Uterus (tissue), 4 donors: ENCODE measurements around the gene PCDH8. TPM values are rescaled to one million over a fixed set of nuclear protein-coding genes. Genes with fewer than 3 reads are reported as not detected.

ENCODE experiments used
- DNase-seq, 2 donors: peaks; one replicate each; pipeline ENCODE4 v3.0.0-alpha.2; 2019 to 2020
- H3K27ac ChIP-seq, 2 donors: fragments of 200-600 bp; sonication (generic); 1 replicate in 1 of 2; 2 replicates in 1 of 2; pipeline ENCODE4 v1.5.1; 2016 to 2018
- H3K27me3 ChIP-seq, 2 donors: fragments of 200-600 bp; sonication (generic); one replicate each; pipeline ENCODE4 v1.5.1; 2018 to 2019; ENCODE audit warnings: control low read depth in 1 of 2
- H3K36me3 ChIP-seq, 2 donors: fragments of 200-600 bp; sonication (generic); one replicate each; pipeline ENCODE4 v1.5.1; 2019; ENCODE audit warnings: control low read depth in 1 of 2
- H3K4me1 ChIP-seq, 2 donors: fragments of 200-600 bp; sonication (generic); one replicate each; pipeline ENCODE4 v1.5.1; 2018 to 2019; ENCODE audit warnings: control low read depth in 1 of 2
- H3K4me3 ChIP-seq, 2 donors: fragments of 200-600 bp; sonication (generic); 1 replicate in 1 of 2; 2 replicates in 1 of 2; pipeline ENCODE4 v1.5.1; 2018 to 2019; ENCODE audit warnings: mild to moderate bottlenecking in 1 of 2
- H3K9me3 ChIP-seq, 2 donors: fragments of 200-600 bp; sonication (generic); one replicate each; pipeline ENCODE4 v1.5.1; 2019; ENCODE audit warnings: control low read depth in 1 of 2
- POLR2A ChIP-seq, 2 donors: fragments of 450-650 bp; IDR thresholded peaks; one replicate each; pipeline ENCODE4 v1.6.1; 2016; ENCODE audit warnings: antibody characterized with exemption in 2 of 2, mild to moderate bottlenecking in 1 of 2, moderate library complexity in 1 of 2
- intact Hi-C: fragments of 100-400 bp; cut with DNase I; formaldehyde crosslinking; loops from one replicate; pipeline ENCODE4 v1.15.1; 2023; ENCODE audit warnings: low total_unique reads
- total RNA-seq, 4 donors: library from RNA; depleted of rRNA in 3 of 4; stranded (reverse); fragments of >200 nt in 3 of 4; gene quantifications; one replicate each; pipeline versions ENCODE4 v1.1.0 to v1.2.4, GENCODE V29; 2014 to 2023
- TF ChIP-seq, protein P1 (sequence below), 4 experiments: fragments of 200-600 bp in 2 of 4; fragments of 450-650 bp in 2 of 4; sonication (generic) in 2 of 4; IDR thresholded peaks; one replicate each; pipeline ENCODE4 v1.5.1; 2016 to 2019; ENCODE audit warnings: antibody characterized with exemption in 4 of 4, mild to moderate bottlenecking in 2 of 4, moderate library complexity in 1 of 4
- donor health status: DM: yes; HTN: yes; CAD: no.

Gene PCDH8
- total RNA-seq, 4 donors from 2014 or later, result 0.62 TPM; not detected in 3

DNA sequence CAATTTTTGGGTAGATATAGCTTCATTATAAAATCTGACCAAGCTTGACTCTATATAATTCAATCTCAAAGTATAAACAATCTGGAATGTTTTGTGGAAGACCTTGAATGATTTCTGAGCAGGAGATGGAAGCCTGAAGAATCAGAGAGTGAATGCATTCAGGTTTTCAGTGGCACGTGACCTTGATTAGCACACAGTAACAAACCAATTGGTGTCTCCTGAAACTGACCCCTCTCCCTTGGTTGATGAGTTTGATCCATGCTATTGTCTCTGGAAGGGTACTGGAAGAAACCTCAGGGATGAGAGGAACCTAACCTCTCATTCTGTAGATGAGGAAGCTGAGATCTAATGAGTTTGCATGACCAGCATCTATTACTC is 39.6 kb downstream of the PCDH8 start:
- no peak overlapping the region for H3K4me3 ChIP-seq
- no peaks in the 10 kb centered on the region for H3K27me3 ChIP-seq
- no peaks in the 10 kb centered on the region for H3K4me1 ChIP-seq
- no peaks in the 10 kb centered on the region for H3K9me3 ChIP-seq
- no peak for DNase-seq
- TF ChIP-seq, protein P1, sequence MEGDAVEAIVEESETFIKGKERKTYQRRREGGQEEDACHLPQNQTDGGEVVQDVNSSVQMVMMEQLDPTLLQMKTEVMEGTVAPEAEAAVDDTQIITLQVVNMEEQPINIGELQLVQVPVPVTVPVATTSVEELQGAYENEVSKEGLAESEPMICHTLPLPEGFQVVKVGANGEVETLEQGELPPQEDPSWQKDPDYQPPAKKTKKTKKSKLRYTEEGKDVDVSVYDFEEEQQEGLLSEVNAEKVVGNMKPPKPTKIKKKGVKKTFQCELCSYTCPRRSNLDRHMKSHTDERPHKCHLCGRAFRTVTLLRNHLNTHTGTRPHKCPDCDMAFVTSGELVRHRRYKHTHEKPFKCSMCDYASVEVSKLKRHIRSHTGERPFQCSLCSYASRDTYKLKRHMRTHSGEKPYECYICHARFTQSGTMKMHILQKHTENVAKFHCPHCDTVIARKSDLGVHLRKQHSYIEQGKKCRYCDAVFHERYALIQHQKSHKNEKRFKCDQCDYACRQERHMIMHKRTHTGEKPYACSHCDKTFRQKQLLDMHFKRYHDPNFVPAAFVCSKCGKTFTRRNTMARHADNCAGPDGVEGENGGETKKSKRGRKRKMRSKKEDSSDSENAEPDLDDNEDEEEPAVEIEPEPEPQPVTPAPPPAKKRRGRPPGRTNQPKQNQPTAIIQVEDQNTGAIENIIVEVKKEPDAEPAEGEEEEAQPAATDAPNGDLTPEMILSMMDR (IDR thresholded peaks at IDR 0.05), result no peak
- no peak for TF ChIP-seq POLR2A (IDR thresholded peaks at IDR 0.05)
- no peak overlapping the region for H3K27ac ChIP-seq
- H3K36me3 ChIP-seq, result no peaks in the 10 kb centered on the region
- intact Hi-C loops, result no loop called here

DNA sequence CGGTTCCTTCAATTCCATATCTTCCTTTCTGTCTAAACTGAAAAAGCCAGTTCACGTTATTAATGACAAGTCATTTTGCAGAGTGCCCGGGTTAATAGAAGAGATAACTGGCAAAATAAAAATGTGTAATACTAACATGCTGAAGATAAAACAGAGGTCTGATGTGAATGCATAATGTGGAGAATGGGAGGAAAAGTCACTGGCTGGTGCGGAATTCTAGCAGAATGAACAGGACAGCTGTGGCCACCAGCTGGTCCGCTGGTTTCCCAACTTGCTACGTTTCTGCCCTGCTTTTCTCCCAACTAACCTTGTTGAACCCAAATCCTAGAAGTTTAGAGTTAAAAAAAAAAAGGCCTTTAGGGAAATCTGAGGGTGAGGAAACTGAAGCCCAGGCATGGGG is 42.4 kb downstream of the PCDH8 start:
- intact Hi-C loops, result no loop called here
- Histone ChIP-seq H3K9me3 (no peaks in the 10 kb centered on the region), H3K36me3 (no peaks in the 10 kb centered on the region), H3K4me3 (no peak overlapping the region), H3K4me1 (no peaks in the 10 kb centered on the region), H3K27ac (no peak overlapping the region), H3K27me3 (no peaks in the 10 kb centered on the region)
- TF ChIP-seq, protein P1 (IDR thresholded peaks at IDR 0.05), result no peak
- TF ChIP-seq POLR2A (IDR thresholded peaks at IDR 0.05), result no peak
- DNase-seq, result no peak

DNA sequence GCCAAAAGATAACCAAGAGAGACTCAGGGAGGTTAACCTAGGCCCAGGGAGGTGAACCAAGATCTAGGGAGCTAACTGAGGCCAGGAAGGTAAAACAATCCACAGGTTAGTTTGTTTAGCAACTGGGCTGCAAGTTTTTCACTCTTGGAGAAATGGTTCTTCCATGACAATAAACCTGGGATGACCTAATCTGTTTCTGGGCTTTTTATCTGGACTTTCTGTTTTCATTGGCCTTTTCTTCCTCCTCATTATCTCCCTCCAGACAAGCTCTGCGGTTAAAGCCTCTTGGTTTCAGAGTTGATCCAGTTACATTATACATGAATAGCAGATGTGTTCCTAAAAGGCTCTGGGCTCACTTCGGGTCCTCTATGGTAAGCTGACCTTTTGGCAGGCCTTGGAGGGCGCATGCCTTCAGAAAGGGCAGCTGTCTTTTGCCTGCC is 44.2 kb downstream of the PCDH8 start:
- Histone ChIP-seq H3K9me3 (no peaks in the 10 kb centered on the region), H3K27me3 (no peaks in the 10 kb centered on the region), H3K4me3 (no peak overlapping the region), H3K4me1 (no peaks in the 10 kb centered on the region), H3K27ac (no peak overlapping the region), H3K36me3 (no peaks in the 10 kb centered on the region)
- no peak for DNase-seq
- intact Hi-C loops, result no loop called here
- no peak for TF ChIP-seq POLR2A (IDR thresholded peaks at IDR 0.05)
- TF ChIP-seq, protein P1 (IDR thresholded peaks at IDR 0.05), result no peak

DNA sequence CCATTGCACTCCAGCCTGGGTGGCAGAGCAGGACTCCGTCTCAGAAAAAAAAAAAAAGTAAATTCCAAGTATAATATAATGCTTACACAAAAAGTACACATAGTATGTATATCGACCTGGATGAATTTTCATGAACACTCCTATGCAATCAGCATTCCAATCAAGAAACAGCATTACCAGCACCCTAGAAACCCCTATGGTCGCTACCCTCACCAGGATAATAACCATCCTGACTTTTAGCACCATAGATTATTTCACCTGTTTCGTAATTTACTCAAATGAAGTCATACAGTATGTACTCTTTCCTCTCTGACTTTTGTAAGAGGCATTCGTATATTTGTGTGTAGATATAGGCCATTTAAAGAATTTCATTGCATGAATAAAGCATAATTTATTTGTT is 47.6 kb downstream of the PCDH8 start:
- Histone ChIP-seq H3K4me1 (no peaks in the 10 kb centered on the region), H3K27ac (no peak overlapping the region), H3K9me3 (no peaks in the 10 kb centered on the region), H3K36me3 (no peaks in the 10 kb centered on the region), H3K27me3 (no peaks in the 10 kb centered on the region), H3K4me3 (no peak overlapping the region)
- TF ChIP-seq POLR2A (IDR thresholded peaks at IDR 0.05), result no peak
- TF ChIP-seq, protein P1 (IDR thresholded peaks at IDR 0.05), result no peak
- DNase-seq, result no peak
- intact Hi-C loops, result no loop called here

DNA sequence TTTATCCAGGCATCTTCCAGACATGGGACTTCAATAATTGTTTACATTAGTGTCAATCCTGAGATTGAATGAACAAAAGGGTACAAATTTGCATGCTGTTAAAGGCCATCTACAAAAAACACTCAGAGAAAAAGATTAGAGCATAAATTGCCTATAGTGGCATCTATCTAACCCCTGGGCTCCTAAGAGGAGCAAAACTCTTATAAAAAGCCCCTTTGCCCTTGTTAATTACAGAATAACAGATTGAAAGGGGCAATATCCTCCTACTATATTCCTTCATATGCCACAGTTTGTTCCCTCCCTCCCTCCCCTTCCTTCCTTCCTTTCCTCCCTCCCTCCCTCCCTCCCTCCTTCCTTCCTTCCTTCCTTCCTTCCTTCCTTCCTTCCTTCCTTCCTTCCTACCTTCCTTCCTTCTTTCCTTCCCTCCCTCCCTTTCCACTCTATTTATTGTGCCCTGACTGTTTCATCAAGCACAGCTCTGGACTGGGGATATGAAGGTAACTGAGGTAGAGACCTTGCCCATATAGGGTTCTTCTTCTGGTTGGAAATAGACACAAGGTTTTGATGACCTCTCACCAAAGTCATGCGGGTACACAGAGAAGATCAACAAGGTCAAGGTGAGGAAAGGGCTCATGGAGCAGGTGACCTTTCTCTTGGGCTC is 49.5 kb downstream of the PCDH8 start:
- H3K36me3 ChIP-seq, result no peaks in the 10 kb centered on the region
- no peak for TF ChIP-seq POLR2A (IDR thresholded peaks at IDR 0.05)
- TF ChIP-seq, protein P1 (IDR thresholded peaks at IDR 0.05), result no peak
- DNase-seq, result no peak
- H3K27me3 ChIP-seq, result no peaks in the 10 kb centered on the region
- no peak overlapping the region for H3K27ac ChIP-seq
- intact Hi-C loops, result no loop called here
- H3K4me1 ChIP-seq, result no peaks in the 10 kb centered on the region
- H3K9me3 ChIP-seq, result no peaks in the 10 kb centered on the region
- no peak overlapping the region for H3K4me3 ChIP-seq
